CD4-positive, alpha-beta memory T cell (primary cell): ENCODE measurements around the gene ZNF609. TPM values are rescaled to one million over a fixed set of nuclear protein-coding genes. Genes with fewer than 3 reads are reported as not detected.
A peak's percentile ranks its signal among the peaks of the same experiment; 100 is the strongest.

Source experiments
- CTCF ChIA-PET: fragments of 350-600 bp; sonication (Branson Sonifier 250); formaldehyde crosslinking; loops from one replicate; lab custom pipeline; 2021; ENCODE audit warnings: inconsistent platforms; ENCODE audit not compliant: partially characterized antibody; lab: Charles Lee
- POLR2A ChIA-PET: fragments of 350-600 bp; sonication (Branson Sonifier 250); formaldehyde crosslinking; loops from one replicate; lab custom pipeline; 2021; ENCODE audit not compliant: partially characterized antibody; lab: Charles Lee
- DNase-seq, 5 donors: peaks; one replicate each; pipeline versions ENCODE4 v3.0.0 to v3.0.0-alpha.2; 2020 to 2022; ENCODE audit warnings: mixed read lengths in 1 of 5
- H3K27ac ChIP-seq: one replicate; pipeline ENCODE4 v1.7.0; 2013; ENCODE audit warnings: low read depth, low read length
- H3K27me3 ChIP-seq: 2 replicates; pipeline ENCODE4 v1.7.0; 2013; ENCODE audit warnings: mild to moderate bottlenecking, low read length, moderate library complexity; ENCODE audit not compliant: insufficient read depth
- H3K36me3 ChIP-seq: 2 replicates; pipeline ENCODE4 v1.7.0; 2013; ENCODE audit warnings: mild to moderate bottlenecking, low read length, moderate library complexity; ENCODE audit not compliant: insufficient read depth
- H3K4me1 ChIP-seq: 2 replicates; pipeline ENCODE4 v1.7.0; 2013; ENCODE audit warnings: mild to moderate bottlenecking, low read length, moderate library complexity; ENCODE audit not compliant: insufficient read depth
- H3K4me3 ChIP-seq, 2 donors: one replicate each; pipeline ENCODE4 v1.7.0; 2013; ENCODE audit warnings: low read length in 2 of 2, mild to moderate bottlenecking in 1 of 2
- H3K9me3 ChIP-seq, 2 donors: one replicate each; pipeline ENCODE4 v1.7.0; 2013; ENCODE audit warnings: low read length in 2 of 2, control low read depth in 1 of 2; ENCODE audit not compliant: control insufficient read depth in 1 of 2
- H3K27ac Mint-ChIP-seq, 7 donors: one replicate each; pipeline ENCODE4 v1.8.0; 2020 to 2021; ENCODE audit warnings: mixed read lengths in 7 of 7, mild to moderate bottlenecking in 6 of 7, inconsistent platforms in 3 of 7, moderate library complexity in 3 of 7
- H3K27me3 Mint-ChIP-seq, 2 donors: one replicate each; pipeline ENCODE4 v1.8.0; 2020 to 2021; ENCODE audit warnings: mixed read lengths in 2 of 2
- H3K36me3 Mint-ChIP-seq, 2 donors: one replicate each; pipeline ENCODE4 v1.8.0; 2020 to 2021; ENCODE audit warnings: mixed read lengths in 2 of 2, inconsistent platforms in 1 of 2, mild to moderate bottlenecking in 1 of 2
- H3K4me1 Mint-ChIP-seq, 4 donors: one replicate each; pipeline ENCODE4 v1.8.0; 2020 to 2021; ENCODE audit warnings: mixed read lengths in 4 of 4, mild to moderate bottlenecking in 1 of 4
- H3K4me3 Mint-ChIP-seq, 8 donors: one replicate each; pipeline ENCODE4 v1.8.0; 2020 to 2021; ENCODE audit warnings: mixed read lengths in 8 of 8, mild to moderate bottlenecking in 7 of 8, moderate library complexity in 6 of 8, inconsistent platforms in 3 of 8
- H3K9me3 Mint-ChIP-seq, 8 donors: one replicate each; pipeline ENCODE4 v1.8.0; 2020 to 2021; ENCODE audit warnings: mixed read lengths in 8 of 8, mild to moderate bottlenecking in 5 of 8, inconsistent platforms in 3 of 8, moderate library complexity in 1 of 8
- intact Hi-C: fragments of 100-400 bp; cut with micrococcal nuclease; formaldehyde crosslinking; loops from one replicate; pipeline ENCODE4 v1.15.1; 2023
- polyA plus RNA-seq, 2 donors: library from polyadenylated mRNA; unstranded; fragments of 300-500 nt; fragmentation: Illumina TruSeq; gene quantifications; one replicate each; pipeline ENCODE4 v1.2.3, GENCODE V29; 2021
- total RNA-seq, 2 experiments: library from RNA; stranded (reverse); gene quantifications; one replicate each; pipeline ENCODE4 v1.2.3, GENCODE V29; 2021

Gene ZNF609
- total and polyA plus RNA-seq, 4 experiments from 2014 or later: 1.4 to 56.9 (median 35.1) TPM

DNA sequence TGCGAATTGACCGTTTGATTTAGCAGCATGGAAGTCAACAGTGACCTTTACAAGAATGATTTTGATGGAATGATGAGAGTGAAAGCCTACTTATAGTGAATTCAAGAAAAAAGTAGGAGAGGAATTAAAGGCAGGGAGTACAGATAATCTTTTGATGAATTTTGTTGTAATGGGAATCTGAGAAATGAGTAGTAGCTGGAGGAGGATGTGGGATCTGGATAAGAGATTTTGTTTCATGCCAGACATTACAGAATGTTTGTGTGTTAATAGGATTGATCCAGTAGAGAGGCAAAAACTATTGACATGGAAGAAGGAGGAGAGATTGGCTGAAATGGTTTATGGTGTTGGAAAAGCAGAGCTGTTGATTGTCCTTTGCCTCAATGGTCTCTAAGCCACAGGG is 17.4 kb upstream of the ZNF609 start:
- DNase-seq: no peak
- no peaks in the 10 kb centered on the region for H3K36me3 ChIP-seq
- ChIA-PET CTCF (interaction anchor here (0.7 kb wide), 2 partner anchors 71 to 208 kb away, joined by 3 read pairs; no protein-coding TSS in a partner anchor), POLR2A (interaction anchor here (1.3 kb wide), 1 partner anchor 61 kb away, joined by 3 read pairs; no protein-coding TSS in a partner anchor)
- Mint-ChIP-seq H3K36me3 (peaks cover 19 to 27% of the 10 kb centered on the region in 2 donors), H3K27me3 (no peaks in the 10 kb centered on the region), H3K4me1 (peaks cover 38 to 55% (median 48%) of the 10 kb centered on the region in 4 donors), H3K9me3 (no peaks in the 10 kb centered on the region), H3K4me3 (peak overlapping the region in 4 of 8 donors; percentile 4 to 35 (median 10)), H3K27ac (peak overlapping the region; percentile 7 to 90 (median 73))
- H3K4me1 ChIP-seq: peaks cover 42% of the 10 kb centered on the region
- no peaks in the 10 kb centered on the region for H3K9me3 ChIP-seq
- intact Hi-C loops: no loop called here
- H3K4me3 ChIP-seq: no peak overlapping the region
- no peaks in the 10 kb centered on the region for H3K27me3 ChIP-seq
- no peak overlapping the region for H3K27ac ChIP-seq

DNA sequence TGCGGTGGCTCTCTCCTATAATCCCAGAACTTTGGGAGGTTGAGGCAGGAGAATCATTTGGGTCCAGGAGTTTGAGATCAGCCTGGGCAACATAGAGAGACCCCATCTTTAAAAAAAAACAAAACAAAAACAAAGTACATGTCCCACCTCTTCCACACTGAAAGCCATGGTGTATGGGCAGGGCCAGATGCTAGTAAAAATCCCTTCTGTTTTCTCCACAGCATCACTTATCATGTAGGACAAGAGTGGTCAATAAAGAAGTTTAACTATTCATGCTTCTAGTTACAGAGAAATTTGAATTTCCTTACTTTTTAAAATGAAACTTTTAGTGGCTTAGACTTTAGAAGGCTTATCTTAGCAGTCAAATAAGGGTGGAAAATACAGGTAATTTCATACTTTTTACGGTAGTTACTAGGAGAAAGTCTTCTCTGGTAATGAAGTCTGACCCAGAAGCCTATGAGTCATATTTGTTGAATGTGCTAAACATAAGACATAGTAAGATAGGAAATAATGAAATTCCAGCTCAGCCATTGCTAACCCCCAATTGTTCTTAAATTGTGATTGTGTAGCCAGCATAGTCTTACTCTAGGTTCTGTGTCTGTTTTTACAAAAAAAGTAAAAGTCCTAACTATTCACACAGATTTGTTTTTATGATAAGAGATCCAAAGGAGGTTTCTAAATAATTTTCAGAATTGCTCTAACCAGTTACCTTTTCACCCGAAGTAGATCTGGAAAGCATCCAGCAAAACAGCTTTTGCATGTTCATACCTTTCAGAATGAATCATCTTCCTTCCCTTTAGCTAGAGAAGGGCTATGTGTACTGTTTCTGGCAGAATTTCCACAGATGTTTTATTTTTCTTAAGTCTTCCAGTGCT is 16.4 kb upstream of the ZNF609 start:
- ChIA-PET POLR2A (interaction anchor here (1.2 to 1.7 kb wide), 4 partner anchors 14 to 196 kb away, joined by 3 to 5 read pairs (median 3); partner anchors contain the start of gene ZNF609), CTCF (no interaction called here)
- Mint-ChIP-seq H3K4me3 (peak overlapping the region in 7 of 8 donors; percentile 0 to 80 (median 57)), H3K27ac (peak overlapping the region; percentile 58 to 91 (median 87)), H3K36me3 (peaks cover 21 to 28% of the 10 kb centered on the region in 2 donors), H3K9me3 (no peaks in the 10 kb centered on the region), H3K4me1 (peaks cover 30 to 52% (median 43%) of the 10 kb centered on the region in 4 donors), H3K27me3 (no peaks in the 10 kb centered on the region)
- no peaks in the 10 kb centered on the region for H3K36me3 ChIP-seq
- H3K9me3 ChIP-seq: no peaks in the 10 kb centered on the region
- H3K4me3 ChIP-seq: no peak overlapping the region
- H3K4me1 ChIP-seq: peaks cover 41% of the 10 kb centered on the region
- H3K27me3 ChIP-seq: no peaks in the 10 kb centered on the region
- no peak for DNase-seq
- no peak overlapping the region for H3K27ac ChIP-seq
- intact Hi-C loops: loop anchor here (1.0 kb wide), 1 partner anchor 14 kb away; no protein-coding TSS in a partner anchor

DNA sequence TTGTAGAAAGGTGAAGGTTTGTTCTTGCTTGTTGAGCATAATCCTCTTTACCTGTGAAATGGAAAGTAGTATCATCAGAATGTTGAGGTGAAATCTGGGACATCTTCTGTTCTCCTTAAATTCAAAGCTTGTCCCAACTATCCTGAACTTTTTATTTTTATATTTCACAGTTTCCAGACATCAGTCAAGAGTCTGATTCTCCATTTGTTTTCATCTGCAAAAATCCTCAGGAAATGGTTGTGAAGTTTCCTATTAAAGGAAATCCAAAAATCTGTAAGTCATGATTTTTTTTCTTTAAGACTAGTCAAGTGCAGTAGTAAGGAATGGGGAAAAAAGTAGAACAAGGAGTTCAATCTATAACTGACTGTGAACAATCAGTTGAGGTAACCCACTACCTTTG is 15.5 kb upstream of the ZNF609 start:
- peak overlapping the region in 5 of 7 donors; percentile 29 to 91 (median 79) for H3K27ac Mint-ChIP-seq
- Histone ChIP-seq H3K36me3 (no peaks in the 10 kb centered on the region), H3K27me3 (no peaks in the 10 kb centered on the region), H3K9me3 (no peaks in the 10 kb centered on the region), H3K4me3 (no peak overlapping the region), H3K27ac (no peak overlapping the region), H3K4me1 (peaks cover 37% of the 10 kb centered on the region)
- peak overlapping the region in 2 of 8 donors; percentile 13 to 36 for H3K4me3 Mint-ChIP-seq
- H3K36me3 Mint-ChIP-seq: peaks cover 23 to 34% of the 10 kb centered on the region in 2 donors
- CTCF ChIA-PET: no interaction called here
- intact Hi-C loops: loop anchor here (1.0 kb wide), 1 partner anchor 15 kb away; no protein-coding TSS in a partner anchor
- H3K9me3 Mint-ChIP-seq: no peaks in the 10 kb centered on the region
- peaks cover 28 to 51% (median 41%) of the 10 kb centered on the region in 4 donors for H3K4me1 Mint-ChIP-seq
- DNase-seq: no peak
- no peaks in the 10 kb centered on the region for H3K27me3 Mint-ChIP-seq
- POLR2A ChIA-PET: interaction anchor here (1.4 to 1.7 kb wide), 2 partner anchors 13 to 15 kb away, joined by 3 to 5 read pairs; partner anchors contain the start of gene ZNF609

DNA sequence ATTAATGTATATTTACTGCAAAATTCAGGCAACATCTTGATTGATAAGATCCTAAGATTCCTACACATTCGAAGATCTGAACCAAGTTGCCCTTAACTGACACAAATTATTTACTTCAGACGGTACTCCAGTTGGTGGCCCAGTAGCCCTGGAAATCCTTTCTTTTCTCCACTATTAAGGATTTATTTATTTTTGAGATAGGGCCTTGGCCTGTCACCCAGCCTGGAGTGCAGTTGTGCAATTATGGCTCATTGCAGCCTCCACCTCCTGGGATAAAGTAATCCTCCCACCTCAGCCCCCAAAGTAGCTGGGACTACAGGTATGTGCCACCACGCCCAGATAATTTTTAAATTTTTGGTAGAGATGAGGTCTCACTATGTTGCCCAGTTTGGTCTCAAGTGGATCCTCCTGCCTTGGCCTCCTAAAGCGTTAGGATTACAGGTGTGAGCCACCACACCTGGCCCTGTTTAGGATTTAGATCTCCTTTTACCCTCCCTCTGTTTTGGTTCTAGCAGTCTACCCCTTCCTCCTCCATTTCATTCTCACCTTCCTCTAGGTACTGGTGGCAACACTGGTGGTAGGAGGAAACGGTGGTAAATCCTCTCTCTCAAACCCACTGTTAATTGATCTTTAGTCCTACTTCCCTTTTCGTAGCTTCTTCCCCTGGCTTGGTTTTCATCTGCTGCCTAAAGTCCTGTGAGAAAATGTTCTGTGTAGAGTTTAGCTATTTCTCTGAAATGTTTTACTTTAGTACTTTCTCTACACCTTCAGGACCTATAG is 12.7 kb upstream of the ZNF609 start:
- Mint-ChIP-seq H3K4me3 (peak overlapping the region in 3 of 8 donors; percentile 26 to 78 (median 29)), H3K4me1 (peaks cover 27 to 43% (median 33%) of the 10 kb centered on the region in 4 donors), H3K9me3 (no peaks in the 10 kb centered on the region), H3K36me3 (peaks cover 18 to 34% of the 10 kb centered on the region in 2 donors), H3K27ac (peak overlapping the region in 6 of 7 donors; percentile 17 to 91 (median 58)), H3K27me3 (no peaks in the 10 kb centered on the region)
- no peak overlapping the region for H3K27ac ChIP-seq
- no peaks in the 10 kb centered on the region for H3K9me3 ChIP-seq
- CTCF ChIA-PET: no interaction called here
- no peaks in the 10 kb centered on the region for H3K27me3 ChIP-seq
- H3K4me3 ChIP-seq: no peak overlapping the region
- intact Hi-C loops: no loop called here
- POLR2A ChIA-PET: interaction anchor here (1.5 kb wide), 1 partner anchor 13 kb away, joined by 3 read pairs; the partner anchor contains the start of gene ZNF609
- H3K36me3 ChIP-seq: no peaks in the 10 kb centered on the region
- no peak for DNase-seq
- peaks cover 37% of the 10 kb centered on the region for H3K4me1 ChIP-seq

DNA sequence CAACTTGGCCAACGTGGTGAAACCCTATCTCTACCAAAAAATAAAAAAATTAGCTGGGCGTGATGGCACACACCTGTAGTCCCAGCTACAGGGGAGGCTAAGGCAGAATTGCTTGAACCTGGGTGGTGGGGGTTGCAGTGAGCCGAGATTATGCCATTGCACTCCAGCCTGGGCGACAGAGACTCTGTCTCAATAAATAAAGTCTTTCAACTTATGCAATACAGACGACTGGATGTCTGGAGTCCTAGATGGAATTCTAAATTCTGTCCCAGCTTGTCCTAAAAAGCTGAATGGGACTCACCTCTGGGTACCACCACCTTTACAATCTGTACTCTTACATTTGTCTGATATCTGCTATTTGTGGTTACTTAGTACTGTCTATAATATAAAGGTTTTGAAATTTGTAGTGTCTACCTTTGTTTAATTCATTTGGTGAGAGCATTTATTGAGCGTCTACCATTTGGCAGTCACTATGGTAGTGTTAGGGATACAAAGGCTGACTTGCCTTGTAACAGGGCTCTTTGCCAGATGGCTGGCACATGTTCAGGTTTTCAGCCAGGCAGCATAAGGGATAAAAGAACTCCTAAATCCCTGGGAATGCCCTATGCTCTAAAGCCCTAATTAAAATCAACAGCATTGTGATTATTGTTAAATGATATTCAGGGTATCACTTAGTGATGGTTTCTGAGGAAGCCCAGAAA is 7.2 kb upstream of the ZNF609 start:
- CTCF ChIA-PET: interaction anchor here (1.2 to 1.5 kb wide), 2 partner anchors 200 to 275 kb away, joined by 3 to 4 read pairs; no protein-coding TSS in a partner anchor
- no peak overlapping the region for H3K4me3 ChIP-seq
- no peaks in the 10 kb centered on the region for H3K27me3 Mint-ChIP-seq

DNA sequence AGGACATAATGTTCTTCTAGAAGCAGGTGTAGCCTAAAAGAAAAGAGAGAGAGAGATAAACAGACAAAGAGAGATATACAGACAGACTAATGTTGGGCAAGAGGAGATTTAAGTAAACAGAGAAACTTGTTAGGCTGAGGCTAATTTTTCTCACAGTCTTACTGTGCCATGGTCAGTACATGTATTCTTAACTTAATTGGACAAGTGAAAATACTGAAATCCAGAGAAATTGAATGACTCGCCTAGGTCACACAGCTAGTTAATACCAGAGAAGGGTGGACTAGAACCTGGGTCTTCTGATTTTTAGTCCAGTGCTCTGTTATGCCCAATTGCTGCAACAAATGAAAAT is 6.7 kb upstream of the ZNF609 start:
- Mint-ChIP-seq H3K27me3 (no peaks in the 10 kb centered on the region), H3K36me3 (peaks cover 7 to 27% of the 10 kb centered on the region in 2 donors), H3K4me1 (peaks cover 7 to 33% (median 17%) of the 10 kb centered on the region in 4 donors), H3K4me3 (no peak overlapping the region), H3K9me3 (no peaks in the 10 kb centered on the region), H3K27ac (peak overlapping the region in 5 of 7 donors; percentile 2 to 91 (median 37))
- H3K27me3 ChIP-seq: no peaks in the 10 kb centered on the region
- no peak for DNase-seq
- no peak overlapping the region for H3K27ac ChIP-seq
- H3K4me1 ChIP-seq: peaks cover 2% of the 10 kb centered on the region
- CTCF ChIA-PET: interaction anchor here (0.5 kb wide), 1 partner anchor 454 kb away, joined by 3 read pairs; no protein-coding TSS in a partner anchor
- POLR2A ChIA-PET: no interaction called here
- no peaks in the 10 kb centered on the region for H3K9me3 ChIP-seq
- H3K4me3 ChIP-seq: no peak overlapping the region
- intact Hi-C loops: no loop called here
- no peaks in the 10 kb centered on the region for H3K36me3 ChIP-seq

More for the DNA sequence above, 7.2 kb upstream of the ZNF609 start:
- DNase-seq: no peak
- peak overlapping the region in 5 of 7 donors; percentile 2 to 91 (median 37) for H3K27ac Mint-ChIP-seq
- H3K36me3 ChIP-seq: no peaks in the 10 kb centered on the region
- peaks cover 8 to 28% of the 10 kb centered on the region in 2 donors for H3K36me3 Mint-ChIP-seq
- POLR2A ChIA-PET: no interaction called here
- H3K27ac ChIP-seq: no peak overlapping the region
- no peak overlapping the region for H3K4me3 Mint-ChIP-seq
- no peaks in the 10 kb centered on the region for H3K9me3 ChIP-seq
- H3K4me1 Mint-ChIP-seq: peaks cover 7 to 39% (median 18%) of the 10 kb centered on the region in 4 donors
- H3K27me3 ChIP-seq: no peaks in the 10 kb centered on the region
- H3K9me3 Mint-ChIP-seq: no peaks in the 10 kb centered on the region
- intact Hi-C loops: no loop called here
- peaks cover 7% of the 10 kb centered on the region for H3K4me1 ChIP-seq
